GM18870 (cell line): ENCODE measurements around the gene SLC19A2.
"Not testable (repeated sequence)": the region's sequence is repeated elsewhere in the genome, so short reads cannot be mapped to it uniquely, and the experiment has no call there.

ENCODE experiments used
- ATAC-seq: cut with Tn5 transposase; IDR thresholded peaks from one replicate; pipeline ENCODE4 v1.9.1; 2021; ENCODE audit warnings: moderate library complexity; ENCODE audit not compliant: unreplicated experiment

The SLC19A2 gene, protein sequence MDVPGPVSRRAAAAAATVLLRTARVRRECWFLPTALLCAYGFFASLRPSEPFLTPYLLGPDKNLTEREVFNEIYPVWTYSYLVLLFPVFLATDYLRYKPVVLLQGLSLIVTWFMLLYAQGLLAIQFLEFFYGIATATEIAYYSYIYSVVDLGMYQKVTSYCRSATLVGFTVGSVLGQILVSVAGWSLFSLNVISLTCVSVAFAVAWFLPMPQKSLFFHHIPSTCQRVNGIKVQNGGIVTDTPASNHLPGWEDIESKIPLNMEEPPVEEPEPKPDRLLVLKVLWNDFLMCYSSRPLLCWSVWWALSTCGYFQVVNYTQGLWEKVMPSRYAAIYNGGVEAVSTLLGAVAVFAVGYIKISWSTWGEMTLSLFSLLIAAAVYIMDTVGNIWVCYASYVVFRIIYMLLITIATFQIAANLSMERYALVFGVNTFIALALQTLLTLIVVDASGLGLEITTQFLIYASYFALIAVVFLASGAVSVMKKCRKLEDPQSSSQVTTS

DNA sequence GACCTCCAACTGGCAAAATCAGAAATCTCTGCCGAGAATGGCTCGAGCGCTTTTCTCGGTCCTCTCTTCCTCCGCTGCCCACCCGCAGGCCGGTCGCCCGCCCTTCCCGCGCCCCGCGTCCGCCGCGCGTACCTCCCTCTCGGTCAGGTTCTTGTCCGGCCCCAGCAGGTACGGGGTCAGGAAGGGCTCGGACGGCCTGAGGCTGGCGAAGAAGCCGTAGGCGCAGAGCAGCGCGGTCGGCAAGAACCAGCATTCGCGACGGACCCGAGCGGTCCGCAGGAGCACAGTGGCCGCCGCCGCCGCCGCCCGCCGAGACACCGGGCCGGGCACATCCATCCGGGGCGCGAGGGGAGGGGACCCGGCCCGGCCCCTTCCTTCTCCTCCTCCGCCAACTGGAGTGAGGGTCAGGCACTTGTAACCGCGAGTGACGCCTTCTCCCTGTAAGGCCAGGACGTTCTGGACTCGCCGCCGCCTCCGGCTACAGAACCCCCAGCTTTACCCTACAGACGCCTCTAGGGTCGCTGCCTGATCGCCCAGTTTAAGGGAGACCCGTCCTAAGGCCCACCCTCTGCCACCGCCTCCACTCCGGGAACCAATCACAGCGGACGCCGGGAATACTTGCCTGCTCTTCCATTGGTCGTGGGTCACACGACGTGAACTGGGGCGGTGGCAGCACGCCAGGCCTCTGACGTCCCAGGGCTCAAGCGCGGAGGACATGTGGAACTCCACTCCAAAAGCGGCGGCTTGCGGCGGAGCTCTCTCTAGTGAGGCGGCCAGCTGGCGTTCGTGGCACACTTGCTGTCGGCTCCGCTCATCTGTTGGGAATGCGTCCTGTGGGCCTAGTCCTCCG is at the start of gene SLC19A2:
TSS of gene SLC19A2 (minus strand) at position 514 of the 850 bp plus-strand sequence. CDS start at position 336, 178 bp downstream.
- ATAC-seq = peak; percentile 97

GRCh38 chr1:169534653-169535052 is 48.9 kb upstream of the SLC19A2 start:
- ATAC-seq = no peak

GRCh38 chr1:169533528-169534190 is 47.9 kb upstream of the SLC19A2 start:
- ATAC-seq = not testable (repeated sequence)

DNA sequence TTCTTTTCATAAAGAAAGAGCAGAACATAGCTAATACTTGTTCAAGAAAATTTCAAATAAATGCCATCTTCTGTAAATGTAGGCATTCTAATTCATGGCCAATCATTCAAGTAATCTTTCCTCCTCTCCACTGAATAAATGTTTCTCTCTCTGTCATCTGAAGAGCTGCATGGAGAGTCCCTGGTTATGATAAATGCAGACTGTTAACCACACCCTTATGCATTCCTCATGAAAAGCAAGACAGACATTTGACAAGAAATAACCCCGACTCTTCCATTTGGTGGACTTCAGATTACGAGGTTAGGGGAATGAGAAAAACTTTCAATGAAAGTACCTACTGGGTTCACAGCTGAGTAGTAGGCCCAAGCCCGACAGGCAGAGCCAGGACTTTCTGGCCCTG is 44.7 kb upstream of the SLC19A2 start:
- no peak for ATAC-seq

GRCh38 chr1:169529068-169529642 is 43.4 kb upstream of the SLC19A2 start:
- no peak for ATAC-seq

DNA sequence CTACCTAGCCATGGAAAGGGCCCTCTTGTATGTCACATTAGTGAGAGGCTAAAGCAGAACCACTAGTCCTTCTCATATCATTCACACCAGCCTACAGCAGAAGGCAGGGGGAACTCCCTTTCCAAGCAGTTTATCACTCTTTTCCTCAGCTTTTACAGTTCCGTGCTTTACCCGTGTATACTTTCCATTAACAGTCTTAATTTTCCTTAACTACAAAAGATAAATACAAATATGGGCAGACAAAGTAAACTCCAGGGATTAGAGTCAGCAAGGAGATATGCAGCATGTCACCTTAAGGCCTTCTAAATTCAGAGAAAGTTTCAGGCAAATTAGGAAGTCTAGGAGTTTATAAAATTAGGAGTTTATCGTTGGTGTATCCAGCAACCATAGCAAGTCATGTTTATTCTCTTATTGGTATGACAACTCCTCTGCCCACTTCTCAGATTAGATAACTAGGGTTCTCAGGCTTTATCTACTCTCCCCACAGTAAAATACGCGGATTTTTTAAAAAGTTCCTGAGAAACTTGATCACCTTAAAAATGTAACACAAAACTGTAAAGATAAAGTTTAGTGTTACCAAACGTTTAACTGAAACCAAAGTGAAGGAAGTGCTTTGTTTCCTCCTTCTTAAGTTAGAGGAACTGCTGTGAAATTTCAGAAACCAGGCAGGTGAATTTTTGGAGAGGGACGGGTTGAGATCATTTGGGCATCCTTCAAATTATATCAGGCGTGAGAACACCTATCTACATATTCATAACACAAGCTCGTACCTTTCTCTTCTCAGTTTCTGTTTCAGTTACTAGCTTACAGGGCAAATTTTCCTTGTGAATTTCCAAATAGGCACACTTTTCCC is 42.7 kb upstream of the SLC19A2 start:
- ATAC-seq = no peak

GRCh38 chr1:169527451-169528214 is 41.9 kb upstream of the SLC19A2 start:
- ATAC-seq = no peak

DNA sequence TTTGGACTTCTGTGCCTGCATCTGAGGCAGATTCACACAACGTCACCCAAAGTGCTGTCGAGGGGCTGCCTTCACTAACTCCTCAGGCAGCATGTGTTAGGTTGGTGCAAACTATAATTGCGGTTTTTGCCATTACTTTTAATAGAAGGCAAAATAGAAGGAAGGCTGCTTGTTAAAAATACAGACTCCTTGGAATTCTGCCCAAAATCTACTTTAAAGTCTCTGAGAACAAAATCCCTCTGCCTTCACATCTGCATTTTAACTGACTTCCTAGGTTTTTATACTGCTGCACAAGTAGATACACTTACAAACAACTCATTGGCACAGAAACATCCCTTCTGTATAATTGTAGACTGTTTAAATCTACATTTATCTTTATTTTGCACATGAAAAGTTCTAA is 41.3 kb upstream of the SLC19A2 start:
- ATAC-seq = no peak

DNA sequence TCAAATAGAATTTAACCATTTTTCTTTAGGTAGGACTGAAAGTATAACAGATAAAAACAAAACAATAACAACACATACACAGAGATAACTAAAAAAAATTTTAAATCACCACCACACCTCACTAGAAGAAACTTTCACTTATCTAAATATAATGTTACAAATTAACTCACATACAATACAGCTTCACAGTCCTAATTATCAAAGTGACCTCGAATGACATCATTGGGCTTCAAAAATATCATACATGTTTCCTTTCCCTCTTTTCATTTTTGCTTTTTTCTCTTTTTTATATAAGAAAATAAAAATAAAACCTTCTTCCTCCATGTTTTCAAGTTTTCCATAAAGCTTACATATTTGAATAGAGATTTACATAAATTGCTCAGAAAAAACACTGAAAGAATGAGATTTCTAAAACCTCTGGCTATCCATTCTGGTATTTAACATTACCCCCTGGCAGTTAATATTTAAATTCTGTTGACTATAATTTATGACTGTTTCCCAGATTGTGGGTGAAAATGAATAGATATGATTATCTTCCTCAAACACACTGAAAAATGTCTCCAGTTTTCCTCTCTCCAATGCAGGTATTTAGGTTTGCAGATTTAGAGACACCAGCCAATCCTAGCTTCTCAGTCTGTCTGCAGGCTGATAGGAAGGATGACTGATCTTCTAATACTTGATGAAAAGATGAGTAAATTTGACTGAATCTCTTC is 40.5 kb upstream of the SLC19A2 start:
- no peak for ATAC-seq

- ATAC-seq = no peak
Measured at GRCh38 chr1:169525391-169525790, 39.6 kb upstream of the SLC19A2 start.

DNA sequence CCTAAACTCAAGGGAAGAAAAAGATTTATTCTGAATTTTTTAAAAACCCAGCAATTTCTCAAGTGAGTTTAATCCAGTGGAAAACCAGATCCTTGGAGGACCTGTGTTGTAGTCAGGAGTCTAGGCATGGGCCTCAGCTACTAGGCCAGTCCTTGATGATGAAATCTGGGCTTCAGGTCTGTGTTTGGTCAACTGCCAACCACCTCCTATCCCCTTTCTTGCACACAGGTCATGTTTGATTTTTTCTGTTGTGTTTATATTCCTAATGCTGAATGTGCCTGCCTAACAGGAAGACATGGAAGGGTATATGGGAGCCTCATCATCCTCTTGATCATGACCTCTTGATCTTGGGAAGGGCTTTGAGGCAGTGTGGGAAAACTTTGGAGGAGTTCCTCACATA is 38.2 kb upstream of the SLC19A2 start:
- no peak for ATAC-seq

DNA sequence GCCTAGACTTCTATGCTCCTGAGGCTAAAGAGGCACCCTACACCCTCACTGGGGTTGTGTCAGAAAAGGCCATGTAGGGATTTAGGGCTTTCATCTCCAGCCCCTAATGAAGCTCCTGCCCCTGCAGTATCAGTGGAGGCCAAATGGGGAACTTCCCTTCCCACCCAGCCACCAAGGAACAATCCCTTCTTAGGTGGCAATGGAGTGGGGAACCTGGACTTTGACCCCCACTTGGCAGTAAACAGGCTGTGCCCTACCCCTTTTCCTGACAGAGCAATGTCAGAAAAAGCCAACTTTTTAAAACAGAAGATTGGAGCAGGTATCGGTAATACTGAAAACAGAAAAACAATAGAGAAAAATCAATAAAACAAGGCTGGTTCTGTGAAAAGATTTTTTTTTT is 35.5 kb upstream of the SLC19A2 start:
- no peak for ATAC-seq

GRCh38 chr1:169517558-169518186 is 31.9 kb upstream of the SLC19A2 start:
- no peak for ATAC-seq

DNA sequence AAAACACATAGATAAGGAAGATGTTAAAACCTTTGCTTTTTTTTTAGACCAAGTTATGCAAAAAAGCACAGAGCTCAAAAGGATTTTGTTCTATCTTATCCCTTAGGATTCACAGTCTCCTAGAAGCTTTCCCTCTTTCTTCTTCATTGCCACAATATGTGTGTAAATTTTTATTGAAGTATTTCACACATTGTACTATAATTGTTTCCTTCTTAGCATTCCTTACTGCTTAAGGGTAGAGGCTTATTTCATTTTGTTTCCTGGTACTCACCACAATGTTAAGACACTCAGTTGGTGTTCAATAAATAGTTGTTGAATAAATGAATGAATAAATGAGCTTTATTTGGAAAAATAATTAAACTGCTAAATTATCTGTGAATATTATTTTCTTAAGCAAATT is 29.9 kb upstream of the SLC19A2 start:
- ATAC-seq = no peak

GRCh38 chr1:169514566-169515270 is 29.0 kb upstream of the SLC19A2 start:
- no peak for ATAC-seq

DNA sequence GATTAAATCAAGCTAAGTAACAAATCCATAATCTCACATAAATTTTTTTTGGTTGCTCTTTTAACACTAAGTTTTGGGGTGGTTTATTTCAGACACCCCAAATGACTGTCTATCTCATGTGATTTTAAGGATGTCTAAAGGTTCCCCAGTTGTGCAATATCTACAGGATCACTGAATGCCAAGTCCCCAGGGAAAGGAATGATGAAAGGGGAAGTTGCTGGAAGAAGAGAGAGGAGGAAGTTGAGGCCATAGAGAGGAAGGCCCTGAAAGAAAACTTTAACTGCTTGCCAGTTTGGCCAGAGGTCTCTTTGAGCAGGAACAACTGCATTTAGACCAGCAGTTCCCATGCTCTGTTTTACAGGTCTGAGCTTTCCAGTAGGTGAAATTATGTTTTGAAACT is 27.5 kb upstream of the SLC19A2 start:
- no peak for ATAC-seq

DNA sequence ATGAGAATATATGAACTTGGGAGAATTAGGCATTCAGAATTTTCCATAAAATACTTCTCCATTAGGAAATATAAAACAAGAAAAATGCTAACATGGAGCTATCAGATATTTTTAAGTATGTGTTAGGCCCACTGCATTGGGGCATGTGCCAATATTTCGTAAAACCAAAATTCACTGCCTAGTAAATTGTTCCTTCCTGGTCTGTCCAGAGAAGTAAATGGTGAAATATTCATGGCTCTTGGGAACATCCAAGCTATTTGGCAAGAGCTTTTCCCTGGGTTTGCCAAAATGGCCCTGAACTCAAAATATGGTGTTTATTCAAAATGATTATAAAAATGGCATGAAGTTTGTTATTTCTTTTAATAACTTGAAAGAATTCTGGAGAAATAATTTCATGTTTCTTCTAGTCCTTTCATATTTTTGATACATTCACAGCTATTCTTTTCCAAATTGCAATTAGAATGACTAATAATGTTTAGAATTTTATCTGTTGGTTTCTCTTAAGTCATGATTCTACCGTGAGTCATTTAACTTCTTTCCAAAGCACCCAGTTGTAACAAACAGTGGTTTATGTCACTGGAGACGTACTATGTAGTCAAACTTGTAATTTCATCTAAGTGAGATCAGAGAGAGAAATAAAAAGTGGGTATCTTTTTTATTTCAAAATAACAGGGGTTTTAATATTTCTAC is 25.7 kb upstream of the SLC19A2 start:
- ATAC-seq = no peak
